CD4-positive, alpha-beta T cell (primary cell): Measurements from ENCODE around the gene MED31. TPM values are rescaled to one million over a fixed set of nuclear protein-coding genes. Genes with fewer than 3 reads are reported as not detected.

ENCODE experiments used
- ATAC-seq: fragments of 200-7000 bp; cut with Tn5 transposase; one replicate; pipeline ENCODE4 v1.10.0; 2022; ENCODE audit warnings: mild to moderate bottlenecking; ENCODE audit not compliant: poor library complexity
- CTCF ChIA-PET: fragments of 350-600 bp; sonication (Branson Sonifier 250); formaldehyde crosslinking; loops from one replicate; lab custom pipeline; 2021; ENCODE audit warnings: antibody characterized with exemption, inconsistent platforms; lab: Charles Lee
- POLR2A ChIA-PET: fragments of 350-600 bp; sonication (Branson Sonifier 250); formaldehyde crosslinking; loops from one replicate; lab custom pipeline; 2021; ENCODE audit warnings: antibody characterized with exemption, inconsistent platforms; lab: Charles Lee
- DNase-seq, 14 experiments: peaks; one replicate each; pipeline ENCODE4 v3.0.0-alpha.2; 2013 to 2020; ENCODE audit warnings: mixed read lengths in 2 of 14
- H3K27ac ChIP-seq, 2 donors: one replicate each; pipeline versions ENCODE4 v1.5.1 to v1.7.0; 2013; ENCODE audit warnings: low read length in 2 of 2, low read depth in 1 of 2, mild to moderate bottlenecking in 1 of 2
- H3K27me3 ChIP-seq, 2 experiments: 1 replicate in 1 of 2; 2 replicates in 1 of 2; pipeline versions ENCODE4 v1.6.1 to v1.7.0; 2013; ENCODE audit warnings: low read length in 2 of 2, control low read depth in 1 of 2, mild to moderate bottlenecking in 1 of 2, moderate library complexity in 1 of 2; ENCODE audit not compliant: insufficient read depth in 2 of 2, control insufficient read depth in 1 of 2
- H3K36me3 ChIP-seq: one replicate; pipeline ENCODE4 v1.6.1; 2013; ENCODE audit warnings: low read length, control low read depth; ENCODE audit not compliant: insufficient read depth
- H3K4me1 ChIP-seq: one replicate; pipeline ENCODE4 v1.6.1; 2013; ENCODE audit warnings: low read length, control low read depth; ENCODE audit not compliant: insufficient read depth
- H3K4me3 ChIP-seq: one replicate; pipeline ENCODE4 v1.5.1; 2013; ENCODE audit warnings: mild to moderate bottlenecking, low read length, moderate library complexity
- H3K9me3 ChIP-seq, 2 experiments: 1 replicate in 1 of 2; 2 replicates in 1 of 2; pipeline versions ENCODE4 v1.6.1 to v1.7.0; 2013; ENCODE audit warnings: low read length in 2 of 2, mild to moderate bottlenecking in 2 of 2, control low read depth in 1 of 2, moderate library complexity in 1 of 2; ENCODE audit not compliant: control insufficient read depth in 1 of 2, insufficient read depth in 1 of 2
- H3K27ac Mint-ChIP-seq: one replicate; pipeline ENCODE4 v1.8.0; 2020; ENCODE audit warnings: mixed read lengths
- H3K27me3 Mint-ChIP-seq: one replicate; pipeline ENCODE4 v1.8.0; 2021; ENCODE audit warnings: mixed read lengths
- H3K36me3 Mint-ChIP-seq: one replicate; pipeline ENCODE4 v1.8.0; 2021; ENCODE audit warnings: low read depth, mixed read lengths
- H3K4me1 Mint-ChIP-seq: one replicate; pipeline ENCODE4 v1.8.0; 2021; ENCODE audit warnings: low read depth, mixed read lengths
- H3K4me3 Mint-ChIP-seq: one replicate; pipeline ENCODE4 v1.8.0; 2020; ENCODE audit warnings: mild to moderate bottlenecking, mixed read lengths
- H3K9me3 Mint-ChIP-seq: one replicate; pipeline ENCODE4 v1.8.0; 2020; ENCODE audit warnings: mixed read lengths
- CTCF ChIP-seq: fragments of 200-600 bp; IDR thresholded peaks from one replicate; pipeline ENCODE4 v1.8.0; 2022; ENCODE audit warnings: antibody characterized with exemption, mild to moderate bottlenecking
- intact Hi-C, 2 experiments: fragments of 100-400 bp; cut with DNase I in 1 of 2; cut with micrococcal nuclease in 1 of 2; formaldehyde crosslinking; loops; one replicate each; pipeline versions ENCODE4 v1.15.1 to v1.9.0; 2023 to 2025; cut with DNase I, micrococcal nuclease
- total RNA-seq, 174 experiments: library from RNA in 2 of 174; stranded (reverse) in 2 of 174; gene quantifications; one replicate each; pipeline ENCODE4 v1.2.3 and lab custom pipeline; 2021 to 2026

Gene MED31
- total RNA-seq, 2 experiments from 2014 or later = 31.4 to 32.0 TPM

GRCh38 chr17:6626616-6627015 is 24.8 kb downstream of the MED31 start:
- TF ChIP-seq CTCF = no peak
- no peaks in the 10 kb centered on the region for H3K27me3 ChIP-seq
- Mint-ChIP-seq H3K4me3 (no peak overlapping the region), H3K27ac (no peak overlapping the region), H3K4me1 (peaks cover 5% of the 10 kb centered on the region), H3K27me3 (no peaks in the 10 kb centered on the region), H3K36me3 (peaks cover 91% of the 10 kb centered on the region), H3K9me3 (no peaks in the 10 kb centered on the region)
- ChIA-PET POLR2A (interaction anchor here (0.6 kb wide), 1 partner anchor 49 kb away, joined by 3 read pairs; no protein-coding TSS in a partner anchor), CTCF (no interaction called here)
- H3K4me1 ChIP-seq = no peaks in the 10 kb centered on the region
- no peak for DNase-seq
- no peaks in the 10 kb centered on the region for H3K9me3 ChIP-seq
- no peak overlapping the region for H3K4me3 ChIP-seq
- H3K36me3 ChIP-seq = peaks cover 47% of the 10 kb centered on the region
- no peak for ATAC-seq
- intact Hi-C loops = no loop called here
- H3K27ac ChIP-seq = no peak overlapping the region

DNA sequence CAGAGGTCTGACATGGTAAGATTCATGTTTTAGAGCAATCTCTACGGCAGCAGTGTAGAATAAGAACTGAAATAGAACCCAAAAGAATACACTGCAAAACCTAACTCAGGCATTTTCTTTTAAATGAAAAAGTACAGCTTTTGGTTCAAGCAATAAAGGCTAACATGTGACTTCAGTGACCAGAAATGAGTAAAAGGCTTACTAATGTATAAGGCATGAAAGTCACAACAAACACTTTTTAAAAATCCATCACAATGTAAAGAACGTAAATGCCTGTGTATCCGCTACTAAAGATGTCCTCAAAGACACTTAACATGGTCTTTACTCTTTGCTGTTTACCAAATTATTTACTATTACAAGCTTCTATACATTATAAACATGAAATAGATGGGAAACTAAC is 27.5 kb downstream of the MED31 start:
- no peak for DNase-seq
- Mint-ChIP-seq H3K36me3 (peaks cover 90% of the 10 kb centered on the region), H3K9me3 (no peaks in the 10 kb centered on the region), H3K27ac (no peak overlapping the region), H3K4me1 (no peaks in the 10 kb centered on the region), H3K27me3 (no peaks in the 10 kb centered on the region), H3K4me3 (no peak overlapping the region)
- POLR2A ChIA-PET = no interaction called here
- no peak for ATAC-seq
- no peaks in the 10 kb centered on the region for H3K4me1 ChIP-seq
- TF ChIP-seq CTCF = no peak
- CTCF ChIA-PET = no interaction called here
- H3K9me3 ChIP-seq = no peaks in the 10 kb centered on the region
- H3K27ac ChIP-seq = no peak overlapping the region
- no peak overlapping the region for H3K4me3 ChIP-seq
- peaks cover 44% of the 10 kb centered on the region for H3K36me3 ChIP-seq
- no peaks in the 10 kb centered on the region for H3K27me3 ChIP-seq
- intact Hi-C loops = no loop called here

DNA sequence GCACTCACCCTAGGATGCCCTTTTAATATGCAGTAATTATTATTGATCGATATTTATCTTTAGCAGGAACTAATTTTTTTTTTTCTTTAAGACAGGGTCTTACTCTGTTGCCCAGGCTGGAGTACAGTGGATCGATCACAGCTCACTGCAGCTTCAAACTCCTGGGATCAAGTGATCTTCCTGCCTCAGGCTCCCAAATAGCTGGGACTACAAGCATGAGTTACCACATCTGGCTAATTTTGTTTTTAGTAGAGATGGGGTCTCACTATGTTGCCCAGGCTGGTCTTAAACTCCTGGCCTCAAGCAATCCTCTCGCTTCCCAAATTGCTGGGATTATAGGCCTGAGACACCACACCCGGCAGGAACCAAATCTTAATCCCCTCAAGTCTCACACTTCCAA is 40.2 kb downstream of the MED31 start:
- no peak overlapping the region for H3K27ac Mint-ChIP-seq
- Histone ChIP-seq H3K4me1 (no peaks in the 10 kb centered on the region), H3K9me3 (no peaks in the 10 kb centered on the region), H3K27me3 (no peaks in the 10 kb centered on the region), H3K4me3 (no peak overlapping the region), H3K27ac (no peak overlapping the region), H3K36me3 (peaks cover 44% of the 10 kb centered on the region)
- intact Hi-C loops = no loop called here
- no peaks in the 10 kb centered on the region for H3K4me1 Mint-ChIP-seq
- no peak for TF ChIP-seq CTCF
- ATAC-seq = no peak
- no peaks in the 10 kb centered on the region for H3K27me3 Mint-ChIP-seq
- ChIA-PET CTCF (no interaction called here), POLR2A (no interaction called here)
- H3K4me3 Mint-ChIP-seq = no peak overlapping the region
- no peak for DNase-seq
- peaks cover 75% of the 10 kb centered on the region for H3K36me3 Mint-ChIP-seq
- no peaks in the 10 kb centered on the region for H3K9me3 Mint-ChIP-seq
